ENCODE results near the gene GPX6. TPM values are rescaled to one million over a fixed set of nuclear protein-coding genes. Genes with fewer than 3 reads are reported as not detected.

Gene GPX6
- total and polyA plus RNA-seq, 10 of the 15 experiments (the other 5 are each of a cell fraction or from before 2014, with no cell fraction given): not detected

DNA sequence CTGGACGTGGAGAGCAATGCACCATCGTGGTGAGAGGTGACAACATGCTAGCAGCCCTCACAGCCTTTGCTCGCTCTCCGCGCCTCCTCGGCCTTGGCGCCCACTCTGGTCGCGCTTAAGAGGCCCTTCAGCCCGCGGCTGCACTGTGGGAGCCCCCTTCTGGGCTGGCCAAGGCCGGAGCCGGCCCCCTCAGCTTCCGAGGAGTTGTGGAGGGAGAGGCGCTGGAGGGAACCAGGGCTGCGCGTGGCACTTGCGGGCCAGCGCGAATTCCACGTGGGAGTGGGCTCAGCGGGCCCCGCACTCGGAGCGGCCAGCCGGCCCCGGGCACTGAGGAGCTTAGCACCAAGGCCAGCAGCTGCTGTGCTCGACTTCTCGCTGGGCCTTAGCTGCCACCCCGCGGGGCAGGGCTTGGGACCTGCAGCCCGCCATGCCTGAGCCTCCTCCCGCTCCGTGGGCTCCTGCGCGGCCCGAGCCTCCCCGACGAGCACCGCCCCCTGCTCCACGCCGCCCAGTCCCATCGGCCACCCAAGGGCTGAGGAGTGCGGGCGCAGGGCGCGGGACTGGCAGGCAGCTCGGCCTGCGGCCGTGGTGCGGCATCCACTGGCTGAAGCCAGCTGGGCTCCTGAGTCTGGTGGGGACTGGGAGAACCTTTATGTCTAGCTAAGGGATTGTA, 3.8 kb downstream of the GPX6 start (continued):
- TF ChIP-seq, protein P1, sequence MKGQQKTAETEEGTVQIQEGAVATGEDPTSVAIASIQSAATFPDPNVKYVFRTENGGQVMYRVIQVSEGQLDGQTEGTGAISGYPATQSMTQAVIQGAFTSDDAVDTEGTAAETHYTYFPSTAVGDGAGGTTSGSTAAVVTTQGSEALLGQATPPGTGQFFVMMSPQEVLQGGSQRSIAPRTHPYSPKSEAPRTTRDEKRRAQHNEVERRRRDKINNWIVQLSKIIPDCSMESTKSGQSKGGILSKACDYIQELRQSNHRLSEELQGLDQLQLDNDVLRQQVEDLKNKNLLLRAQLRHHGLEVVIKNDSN (IDR thresholded peaks at IDR 0.05; ENCODE audit: borderline replicate concordance, extremely low read length, insufficient read depth, low read depth, low read length): no peak
- TF ChIP-seq POLR2A (IDR thresholded peaks at IDR 0.05; ENCODE audit: low read depth, low read length) (no peak), SPI1 (IDR thresholded peaks at IDR 0.05; ENCODE audit: borderline replicate concordance, insufficient read depth, low read depth, low read length) (no peak), IKZF2 (IDR thresholded peaks at IDR 0.05) (no peak), TCF3 (IDR thresholded peaks at IDR 0.05; ENCODE audit: borderline replicate concordance, insufficient read depth, low read depth, low read length) (no peak)
- TF ChIP-seq, protein P2, sequence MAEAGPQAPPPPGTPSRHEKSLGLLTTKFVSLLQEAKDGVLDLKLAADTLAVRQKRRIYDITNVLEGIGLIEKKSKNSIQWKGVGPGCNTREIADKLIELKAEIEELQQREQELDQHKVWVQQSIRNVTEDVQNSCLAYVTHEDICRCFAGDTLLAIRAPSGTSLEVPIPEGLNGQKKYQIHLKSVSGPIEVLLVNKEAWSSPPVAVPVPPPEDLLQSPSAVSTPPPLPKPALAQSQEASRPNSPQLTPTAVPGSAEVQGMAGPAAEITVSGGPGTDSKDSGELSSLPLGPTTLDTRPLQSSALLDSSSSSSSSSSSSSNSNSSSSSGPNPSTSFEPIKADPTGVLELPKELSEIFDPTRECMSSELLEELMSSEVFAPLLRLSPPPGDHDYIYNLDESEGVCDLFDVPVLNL (IDR thresholded peaks at IDR 0.05; ENCODE audit: low read depth, low read length): no peak

DNA sequence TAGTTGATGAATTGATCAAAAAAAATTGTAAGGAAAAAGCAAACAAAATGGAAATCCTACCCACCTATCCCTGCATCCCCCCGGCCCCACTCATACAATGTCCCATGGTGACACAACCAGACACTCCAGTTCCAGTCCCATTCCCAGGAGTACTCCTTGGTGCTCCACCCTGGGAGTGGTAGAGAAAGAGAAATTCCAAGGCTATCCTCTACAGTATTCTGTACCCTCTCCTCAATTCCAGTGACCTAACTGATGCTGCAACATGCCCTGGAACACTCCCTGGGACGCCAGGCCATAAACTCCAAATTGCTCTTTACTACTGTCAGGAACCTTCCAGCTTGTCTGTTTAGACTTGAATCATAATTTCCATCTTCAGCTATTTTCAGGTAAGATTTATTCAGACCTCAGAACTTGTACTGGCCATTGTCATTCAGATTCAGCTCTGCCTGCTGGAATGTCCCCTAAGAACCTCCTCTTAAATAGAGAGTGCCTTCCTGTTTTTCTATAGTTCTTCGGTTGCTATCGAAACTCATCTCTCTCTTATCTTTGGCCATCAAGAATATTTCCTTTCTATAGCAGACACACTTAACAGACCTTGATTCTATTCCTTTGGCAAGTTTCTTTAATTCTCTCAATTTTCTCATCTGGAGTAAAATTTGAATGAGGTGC, 8.7 kb downstream of the GPX6 start:
- Histone ChIP-seq H4K20me1 (ENCODE audit: control insufficient read depth, insufficient read depth) (no peaks in the 10 kb centered on the region), H3K4me1 (ENCODE audit: control insufficient read depth, insufficient read depth, low read length) (no peaks in the 10 kb centered on the region), H3K27ac (ENCODE audit: control insufficient read depth, insufficient read depth) (no peak overlapping the region), H3K9ac (ENCODE audit: control insufficient read depth, insufficient read depth, low read length) (no peak overlapping the region), H2AFZ (ENCODE audit: control insufficient read depth, low read depth, low read length) (no peak overlapping the region), H3K36me3 (ENCODE audit: control insufficient read depth in 2 of 2, insufficient read depth in 2 of 2, low read length in 1 of 2) (no peaks in the 10 kb centered on the region), H3K79me2 (ENCODE audit: control insufficient read depth, insufficient read depth, low read length) (no peaks in the 10 kb centered on the region), H3K4me2 (ENCODE audit: control insufficient read depth, insufficient read depth) (no peak overlapping the region), H3K4me3 (no peak overlapping the region), H3K9me3 (replicated peaks; ENCODE audit: control insufficient read depth, insufficient read depth, low read length) (no peaks in the 10 kb centered on the region), H3K27me3 (replicated peaks in 1 of 2; ENCODE audit: control insufficient read depth in 2 of 2, insufficient read depth in 2 of 2, low read length in 1 of 2) (no peaks in the 10 kb centered on the region; a peak in 1 of 4 replicates)
- ChIA-PET SMC1A (ENCODE audit: uncharacterized antibody, unreplicated experiment) (no interaction called here), CTCF (no interaction called here), RAD21 (ENCODE audit: unreplicated experiment) (no interaction called here), POLR2A (no interaction called here)
- BruUV-seq (replicated peaks): no TSS peak
- in situ Hi-C loops (cut with MboI): no loop called here
- DNase-seq (ENCODE audit: low read depth, low spot score): no peak
- no peak for FAIRE-seq
- 19% methylated on average over 4 of the region's 4 CpGs for WGBS (ENCODE audit: insufficient coverage, insufficient replicate concordance, low lambda C conversion rate, missing lambda C conversion rate)
- ATAC-seq: no peak
- intact Hi-C loops (cut with micrococcal nuclease; ENCODE audit: unreplicated experiment): no loop called here
- TF ChIP-seq NRF1 (conservative IDR thresholded peaks at IDR 0.05; ENCODE audit: low read depth, low read length) (no peak), LARP7 (IDR thresholded peaks at IDR 0.05) (no peak), ZNF622 (IDR thresholded peaks at IDR 0.05) (no peak), NFXL1 (IDR thresholded peaks at IDR 0.05; ENCODE audit: borderline replicate concordance) (no peak), NR2F1 (conservative IDR thresholded peaks at IDR 0.05) (no peak), JUNB (IDR thresholded peaks at IDR 0.05) (no peak)
- TF ChIP-seq, protein P3, sequence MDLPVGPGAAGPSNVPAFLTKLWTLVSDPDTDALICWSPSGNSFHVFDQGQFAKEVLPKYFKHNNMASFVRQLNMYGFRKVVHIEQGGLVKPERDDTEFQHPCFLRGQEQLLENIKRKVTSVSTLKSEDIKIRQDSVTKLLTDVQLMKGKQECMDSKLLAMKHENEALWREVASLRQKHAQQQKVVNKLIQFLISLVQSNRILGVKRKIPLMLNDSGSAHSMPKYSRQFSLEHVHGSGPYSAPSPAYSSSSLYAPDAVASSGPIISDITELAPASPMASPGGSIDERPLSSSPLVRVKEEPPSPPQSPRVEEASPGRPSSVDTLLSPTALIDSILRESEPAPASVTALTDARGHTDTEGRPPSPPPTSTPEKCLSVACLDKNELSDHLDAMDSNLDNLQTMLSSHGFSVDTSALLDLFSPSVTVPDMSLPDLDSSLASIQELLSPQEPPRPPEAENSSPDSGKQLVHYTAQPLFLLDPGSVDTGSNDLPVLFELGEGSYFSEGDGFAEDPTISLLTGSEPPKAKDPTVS (IDR thresholded peaks at IDR 0.05; ENCODE audit: low read depth, low read length): no peak
- TF ChIP-seq, protein P4, sequence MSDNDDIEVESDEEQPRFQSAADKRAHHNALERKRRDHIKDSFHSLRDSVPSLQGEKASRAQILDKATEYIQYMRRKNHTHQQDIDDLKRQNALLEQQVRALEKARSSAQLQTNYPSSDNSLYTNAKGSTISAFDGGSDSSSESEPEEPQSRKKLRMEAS (IDR thresholded peaks at IDR 0.05; ENCODE audit: low read depth, low read length): no peak
- TF ChIP-seq, protein P5, sequence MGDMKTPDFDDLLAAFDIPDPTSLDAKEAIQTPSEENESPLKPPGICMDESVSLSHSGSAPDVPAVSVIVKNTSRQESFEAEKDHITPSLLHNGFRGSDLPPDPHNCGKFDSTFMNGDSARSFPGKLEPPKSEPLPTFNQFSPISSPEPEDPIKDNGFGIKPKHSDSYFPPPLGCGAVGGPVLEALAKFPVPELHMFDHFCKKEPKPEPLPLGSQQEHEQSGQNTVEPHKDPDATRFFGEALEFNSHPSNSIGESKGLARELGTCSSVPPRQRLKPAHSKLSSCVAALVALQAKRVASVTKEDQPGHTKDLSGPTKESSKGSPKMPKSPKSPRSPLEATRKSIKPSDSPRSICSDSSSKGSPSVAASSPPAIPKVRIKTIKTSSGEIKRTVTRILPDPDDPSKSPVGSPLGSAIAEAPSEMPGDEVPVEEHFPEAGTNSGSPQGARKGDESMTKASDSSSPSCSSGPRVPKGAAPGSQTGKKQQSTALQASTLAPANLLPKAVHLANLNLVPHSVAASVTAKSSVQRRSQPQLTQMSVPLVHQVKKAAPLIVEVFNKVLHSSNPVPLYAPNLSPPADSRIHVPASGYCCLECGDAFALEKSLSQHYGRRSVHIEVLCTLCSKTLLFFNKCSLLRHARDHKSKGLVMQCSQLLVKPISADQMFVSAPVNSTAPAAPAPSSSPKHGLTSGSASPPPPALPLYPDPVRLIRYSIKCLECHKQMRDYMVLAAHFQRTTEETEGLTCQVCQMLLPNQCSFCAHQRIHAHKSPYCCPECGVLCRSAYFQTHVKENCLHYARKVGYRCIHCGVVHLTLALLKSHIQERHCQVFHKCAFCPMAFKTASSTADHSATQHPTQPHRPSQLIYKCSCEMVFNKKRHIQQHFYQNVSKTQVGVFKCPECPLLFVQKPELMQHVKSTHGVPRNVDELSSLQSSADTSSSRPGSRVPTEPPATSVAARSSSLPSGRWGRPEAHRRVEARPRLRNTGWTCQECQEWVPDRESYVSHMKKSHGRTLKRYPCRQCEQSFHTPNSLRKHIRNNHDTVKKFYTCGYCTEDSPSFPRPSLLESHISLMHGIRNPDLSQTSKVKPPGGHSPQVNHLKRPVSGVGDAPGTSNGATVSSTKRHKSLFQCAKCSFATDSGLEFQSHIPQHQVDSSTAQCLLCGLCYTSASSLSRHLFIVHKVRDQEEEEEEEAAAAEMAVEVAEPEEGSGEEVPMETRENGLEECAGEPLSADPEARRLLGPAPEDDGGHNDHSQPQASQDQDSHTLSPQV (IDR thresholded peaks at IDR 0.05): no peak

Measured in GM12878 (cell line).